DOHH2 (cell line): ENCODE measurements around the gene SEC23IP.

Experiments used
- H3F3A ChIP-seq: fragments of 200-600 bp; sonication (generic), shearing (Covaris generic); 2 replicates; pipeline ENCODE4 v1.6.0; 2016; ENCODE audit warnings: antibody characterized with exemption, mild to moderate bottlenecking; ENCODE audit not compliant: control insufficient read depth, insufficient read depth
- H3K27ac ChIP-seq: fragments of 200-600 bp; sonication (generic); 2 replicates; pipeline ENCODE4 v1.5.1; 2014; ENCODE audit warnings: low read depth, mild to moderate bottlenecking, low read length, moderate library complexity
- H3K27me3 ChIP-seq: fragments of 200-600 bp; sonication (generic); 2 replicates; pipeline ENCODE4 v1.6.1; 2014; ENCODE audit warnings: mild to moderate bottlenecking, low read length, mixed read lengths; ENCODE audit not compliant: control insufficient read depth
- H3K36me3 ChIP-seq: fragments of 200-600 bp; sonication (generic); 2 replicates; pipeline ENCODE4 v1.6.1; 2014; ENCODE audit warnings: mild to moderate bottlenecking, low read length, moderate library complexity, mixed read lengths; ENCODE audit not compliant: control insufficient read depth
- H3K4me1 ChIP-seq: fragments of 200-600 bp; sonication (generic); 2 replicates; pipeline ENCODE4 v1.6.1; 2014; ENCODE audit warnings: mild to moderate bottlenecking, low read length, mixed read lengths; ENCODE audit not compliant: control insufficient read depth
- H3K4me2 ChIP-seq: fragments of 200-600 bp; sonication (generic); 2 replicates; pipeline ENCODE4 v1.6.0; 2014; ENCODE audit warnings: mild to moderate bottlenecking, low read length, moderate library complexity
- H3K4me3 ChIP-seq: fragments of 200-600 bp; sonication (generic); 2 replicates; pipeline ENCODE4 v1.5.1; 2014; ENCODE audit warnings: mild to moderate bottlenecking, low read length, mixed read lengths
- H3K79me2 ChIP-seq: fragments of 200-600 bp; sonication (generic); 2 replicates; pipeline ENCODE4 v1.6.1; 2014; ENCODE audit warnings: mild to moderate bottlenecking, low read length, mixed read lengths; ENCODE audit not compliant: control insufficient read depth
- H3K9me2 ChIP-seq: fragments of 200-600 bp; sonication (generic); replicated peaks from 2 replicates; pipeline ENCODE4 v1.6.1; 2014; ENCODE audit warnings: mild to moderate bottlenecking, low read length, mixed read lengths; ENCODE audit not compliant: control insufficient read depth
- H3K9me3 ChIP-seq: fragments of 200-600 bp; sonication (generic); 2 replicates; pipeline ENCODE4 v1.6.1; 2014; ENCODE audit warnings: antibody characterized with exemption, low read length, mixed read lengths; ENCODE audit not compliant: control insufficient read depth, insufficient read depth
- H4K20me1 ChIP-seq: fragments of 200-600 bp; sonication (generic); 2 replicates; pipeline ENCODE4 v1.6.0; 2014; ENCODE audit warnings: low read depth, mild to moderate bottlenecking, antibody characterized with exemption, low read length, moderate library complexity; ENCODE audit not compliant: control insufficient read depth, insufficient read depth
- CTCF ChIP-seq: fragments of 200-600 bp; sonication (generic); IDR thresholded peaks from one replicate; pipeline ENCODE4 v1.5.1; 2014; ENCODE audit warnings: antibody characterized with exemption, mild to moderate bottlenecking, low read depth, low read length; ENCODE audit not compliant: poor library complexity, severe bottlenecking
- EZH2phosphoT487 ChIP-seq: fragments of 200-600 bp; sonication (generic); IDR thresholded peaks from 2 replicates; pipeline ENCODE4 v1.6.1; 2017; ENCODE audit warnings: borderline replicate concordance, mild to moderate bottlenecking, antibody characterized with exemption, low read length, moderate library complexity, mixed read lengths

Gene SEC23IP

GRCh38 chr10:119910689-119911088, 18.2 kb downstream of the SEC23IP start:
- H3K36me3 ChIP-seq, result peaks cover 52% of the 10 kb centered on the region
- no peak for TF ChIP-seq EZH2phosphoT487

GRCh38 chr10:119917777-119918176, 25.2 kb downstream of the SEC23IP start:
- no peaks in the 10 kb centered on the region for H3F3A ChIP-seq
- H3K36me3 ChIP-seq, result peaks cover 79% of the 10 kb centered on the region
- H3K4me2 ChIP-seq, result no peak overlapping the region
- no peak overlapping the region for H3K27ac ChIP-seq
- no peaks in the 10 kb centered on the region for H3K4me1 ChIP-seq
- H3K27me3 ChIP-seq, result no peaks in the 10 kb centered on the region
- no peak for TF ChIP-seq EZH2phosphoT487
- TF ChIP-seq CTCF, result no peak
- H3K9me3 ChIP-seq, result no peaks in the 10 kb centered on the region
- H4K20me1 ChIP-seq, result no peaks in the 10 kb centered on the region
- no peak overlapping the region for H3K4me3 ChIP-seq
- no peaks in the 10 kb centered on the region for H3K9me2 ChIP-seq
- no peaks in the 10 kb centered on the region for H3K79me2 ChIP-seq

More at GRCh38 chr10:119910689-119911088, 18.2 kb downstream of the SEC23IP start:
- Histone ChIP-seq H3K27ac (no peak overlapping the region), H3K4me1 (no peaks in the 10 kb centered on the region), H3K9me3 (no peaks in the 10 kb centered on the region), H3K9me2 (no peaks in the 10 kb centered on the region), H3K4me3 (no peak overlapping the region), H3K27me3 (no peaks in the 10 kb centered on the region), H3F3A (no peaks in the 10 kb centered on the region), H4K20me1 (no peaks in the 10 kb centered on the region), H3K4me2 (no peak overlapping the region), H3K79me2 (no peaks in the 10 kb centered on the region)

- Histone ChIP-seq H3K9me2 (no peaks in the 10 kb centered on the region), H4K20me1 (no peaks in the 10 kb centered on the region), H3K9me3 (no peaks in the 10 kb centered on the region), H3K4me3 (no peak overlapping the region), H3K36me3 (peaks cover 82% of the 10 kb centered on the region), H3F3A (no peaks in the 10 kb centered on the region), H3K4me1 (no peaks in the 10 kb centered on the region), H3K27ac (no peak overlapping the region), H3K27me3 (no peaks in the 10 kb centered on the region), H3K79me2 (no peaks in the 10 kb centered on the region), H3K4me2 (no peak overlapping the region)
- TF ChIP-seq EZH2phosphoT487, result no peak
- TF ChIP-seq CTCF, result no peak
Measured at GRCh38 chr10:119919271-119919670, 26.7 kb downstream of the SEC23IP start.

GRCh38 chr10:119919826-119920225, 27.3 kb downstream of the SEC23IP start:
- no peak overlapping the region for H3K4me2 ChIP-seq
- TF ChIP-seq EZH2phosphoT487 (no peak), CTCF (no peak)

More at GRCh38 chr10:119919826-119920225, 27.3 kb downstream of the SEC23IP start:
- Histone ChIP-seq H4K20me1 (no peaks in the 10 kb centered on the region), H3K4me1 (no peaks in the 10 kb centered on the region), H3K4me3 (no peak overlapping the region), H3K27ac (no peak overlapping the region), H3K36me3 (peaks cover 82% of the 10 kb centered on the region), H3K79me2 (no peaks in the 10 kb centered on the region), H3F3A (no peaks in the 10 kb centered on the region), H3K9me3 (no peaks in the 10 kb centered on the region), H3K27me3 (no peaks in the 10 kb centered on the region), H3K9me2 (no peaks in the 10 kb centered on the region)
